Neural crest cell (in vitro differentiated cells): ENCODE data around the gene IMMT. TPM values are rescaled to one million over a fixed set of nuclear protein-coding genes. Genes with fewer than 3 reads are reported as not detected.

Experiments used
- DNase-seq: peaks from one replicate; pipeline ENCODE4 v3.0.0; 2021; ENCODE audit warnings: low read depth, mixed read lengths, low spot score
- H3K27ac Mint-ChIP-seq: one replicate; pipeline ENCODE4 v1.8.0; 2021; ENCODE audit warnings: mild to moderate bottlenecking, mixed read lengths; ENCODE audit not compliant: unreplicated experiment
- H3K27me3 Mint-ChIP-seq: 2 replicates; pipeline ENCODE4 v1.8.0; 2021; ENCODE audit warnings: low read depth, mild to moderate bottlenecking, mixed read lengths
- H3K36me3 Mint-ChIP-seq: 2 replicates; pipeline ENCODE4 v1.8.0; 2021; ENCODE audit warnings: low read depth, mild to moderate bottlenecking, mixed read lengths
- H3K4me1 Mint-ChIP-seq: 2 replicates; pipeline ENCODE4 v1.8.0; 2021; ENCODE audit warnings: mixed read lengths
- H3K4me3 Mint-ChIP-seq: one replicate; pipeline ENCODE4 v1.8.0; 2021; ENCODE audit warnings: mild to moderate bottlenecking, mixed read lengths
- H3K9me3 Mint-ChIP-seq: 2 replicates; pipeline ENCODE4 v1.8.0; 2021; ENCODE audit warnings: mixed read lengths
- total RNA-seq: library from RNA; stranded (reverse); gene quantifications from 2 replicates; pipeline ENCODE4 v1.2.1, GENCODE V29; 2021
- TF ChIP-seq, protein P1 (sequence below): fragments of 200-600 bp; sonication (generic); conservative IDR thresholded peaks from 2 replicates; pipeline ENCODE4 v1.5.0; 2021; ENCODE audit warnings: antibody characterized with exemption, mild to moderate bottlenecking

IMMT gene
- total RNA-seq, 1 donor from 2014 or later, result 120 TPM

DNA sequence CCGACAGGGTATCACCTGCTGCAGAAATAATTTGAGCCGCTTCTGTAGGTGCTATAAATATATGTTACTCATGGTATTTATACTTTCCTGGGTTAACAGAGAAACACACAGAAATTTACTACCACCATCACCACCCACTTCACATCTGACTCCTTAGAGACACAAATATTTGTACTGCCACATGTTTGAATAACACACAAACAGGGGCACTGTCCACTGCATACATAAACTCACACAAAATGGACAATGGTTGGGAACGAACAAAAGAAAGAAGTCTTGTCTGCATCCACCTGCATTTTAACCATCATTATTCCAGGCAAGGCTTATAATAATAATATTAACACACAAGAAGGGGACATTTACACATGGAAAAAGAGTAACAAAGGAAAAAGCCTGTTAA, 24.0 kb downstream of the IMMT start:
- H3K36me3 Mint-ChIP-seq, result peaks cover 17% of the 10 kb centered on the region
- TF ChIP-seq, protein P1, sequence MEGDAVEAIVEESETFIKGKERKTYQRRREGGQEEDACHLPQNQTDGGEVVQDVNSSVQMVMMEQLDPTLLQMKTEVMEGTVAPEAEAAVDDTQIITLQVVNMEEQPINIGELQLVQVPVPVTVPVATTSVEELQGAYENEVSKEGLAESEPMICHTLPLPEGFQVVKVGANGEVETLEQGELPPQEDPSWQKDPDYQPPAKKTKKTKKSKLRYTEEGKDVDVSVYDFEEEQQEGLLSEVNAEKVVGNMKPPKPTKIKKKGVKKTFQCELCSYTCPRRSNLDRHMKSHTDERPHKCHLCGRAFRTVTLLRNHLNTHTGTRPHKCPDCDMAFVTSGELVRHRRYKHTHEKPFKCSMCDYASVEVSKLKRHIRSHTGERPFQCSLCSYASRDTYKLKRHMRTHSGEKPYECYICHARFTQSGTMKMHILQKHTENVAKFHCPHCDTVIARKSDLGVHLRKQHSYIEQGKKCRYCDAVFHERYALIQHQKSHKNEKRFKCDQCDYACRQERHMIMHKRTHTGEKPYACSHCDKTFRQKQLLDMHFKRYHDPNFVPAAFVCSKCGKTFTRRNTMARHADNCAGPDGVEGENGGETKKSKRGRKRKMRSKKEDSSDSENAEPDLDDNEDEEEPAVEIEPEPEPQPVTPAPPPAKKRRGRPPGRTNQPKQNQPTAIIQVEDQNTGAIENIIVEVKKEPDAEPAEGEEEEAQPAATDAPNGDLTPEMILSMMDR, result no peak

DNA sequence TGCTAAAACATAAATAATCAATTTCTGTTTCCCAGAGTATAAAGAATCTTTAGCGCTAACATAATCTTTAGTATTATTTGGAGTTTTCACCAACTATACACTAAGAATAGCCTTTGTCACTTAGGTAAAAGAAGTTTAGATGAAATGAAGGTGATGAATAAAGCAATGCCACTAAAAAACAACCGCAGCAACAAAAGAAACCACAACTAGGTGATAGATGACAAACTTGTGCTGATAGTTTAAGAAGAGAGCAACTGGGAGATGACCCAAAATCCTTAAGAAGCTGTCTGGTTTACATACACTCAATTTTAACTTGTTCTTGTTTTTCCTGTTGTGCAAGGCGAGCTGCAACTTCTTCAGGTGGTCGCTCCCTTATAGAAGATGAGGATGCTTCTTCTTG, 24.8 kb downstream of the IMMT start:
- H3K9me3 Mint-ChIP-seq, result no peaks in the 10 kb centered on the region
- no peak overlapping the region for H3K4me3 Mint-ChIP-seq
- no peaks in the 10 kb centered on the region for H3K27me3 Mint-ChIP-seq
- H3K4me1 Mint-ChIP-seq, result no peaks in the 10 kb centered on the region
- TF ChIP-seq, protein P1, result no peak
- H3K36me3 Mint-ChIP-seq, result peaks cover 17% of the 10 kb centered on the region
- H3K27ac Mint-ChIP-seq, result no peak overlapping the region
- DNase-seq, result no peak

More for the DNA sequence above, 24.0 kb downstream of the IMMT start:
- Mint-ChIP-seq H3K9me3 (no peaks in the 10 kb centered on the region), H3K27ac (no peak overlapping the region), H3K4me3 (no peak overlapping the region), H3K27me3 (no peaks in the 10 kb centered on the region), H3K4me1 (no peaks in the 10 kb centered on the region)
- no peak for DNase-seq

DNA sequence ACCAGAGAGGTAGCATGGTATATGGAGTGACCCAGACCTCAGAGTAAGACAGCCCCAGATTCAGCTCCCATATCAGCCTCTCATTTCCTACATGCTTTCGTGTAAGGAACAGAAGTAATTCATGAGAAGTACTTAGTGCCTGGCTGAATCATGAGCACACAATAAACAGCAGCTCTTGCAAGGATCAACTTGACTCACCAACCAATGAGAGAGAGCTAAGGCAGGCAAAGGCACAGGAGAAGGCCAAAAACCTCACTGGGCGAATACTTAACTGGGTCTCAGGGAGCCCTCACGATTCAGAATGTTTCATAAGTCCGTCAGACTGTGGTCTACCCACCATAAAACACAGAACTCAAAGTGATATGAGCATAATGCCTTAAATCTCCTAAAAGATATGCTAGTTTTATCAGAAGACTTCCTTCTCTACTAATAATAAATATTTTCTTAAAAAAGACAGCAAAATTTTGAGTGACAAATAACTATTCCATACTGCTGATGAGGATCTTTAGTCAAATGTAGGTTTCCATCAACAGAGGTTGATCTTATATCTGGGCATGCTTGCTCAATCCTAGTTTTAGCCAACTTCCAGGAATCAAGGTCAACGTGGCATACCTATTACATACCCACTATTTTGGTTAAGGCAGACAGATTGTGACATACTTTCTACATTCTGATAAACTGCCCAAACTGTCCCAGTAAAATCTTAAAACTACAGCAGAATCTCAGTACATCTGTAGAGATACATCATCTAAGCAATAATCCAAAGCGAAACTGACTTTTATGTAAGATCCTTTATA, 34.9 kb downstream of the IMMT start:
- no peak for DNase-seq
- no peaks in the 10 kb centered on the region for H3K27me3 Mint-ChIP-seq
- H3K4me1 Mint-ChIP-seq, result no peaks in the 10 kb centered on the region
- no peak overlapping the region for H3K27ac Mint-ChIP-seq
- H3K9me3 Mint-ChIP-seq, result no peaks in the 10 kb centered on the region
- H3K36me3 Mint-ChIP-seq, result peaks cover 4% of the 10 kb centered on the region
- TF ChIP-seq, protein P1, result no peak
- no peak overlapping the region for H3K4me3 Mint-ChIP-seq

DNA sequence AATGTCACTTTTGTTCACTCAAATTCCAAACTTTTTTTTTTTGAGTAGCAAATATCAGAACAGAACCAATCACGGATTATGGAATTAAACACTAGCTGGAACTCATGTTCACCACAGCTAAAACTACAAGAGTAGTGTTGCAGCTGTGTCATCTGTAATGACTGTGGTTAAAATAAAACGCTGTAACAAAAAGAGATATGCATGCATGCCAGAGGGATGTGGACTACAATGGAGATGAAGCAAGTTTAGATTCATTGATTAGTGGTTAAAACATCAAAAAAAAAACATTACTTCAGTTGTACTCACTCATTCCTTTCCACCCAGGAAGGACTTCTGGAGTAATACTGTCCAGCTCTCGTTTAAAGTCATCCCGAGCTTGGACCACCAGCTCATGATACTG, 37.0 kb downstream of the IMMT start:
- DNase-seq, result no peak
- Mint-ChIP-seq H3K36me3 (peaks cover 6% of the 10 kb centered on the region), H3K4me3 (no peak overlapping the region), H3K4me1 (no peaks in the 10 kb centered on the region), H3K27ac (no peak overlapping the region), H3K9me3 (no peaks in the 10 kb centered on the region), H3K27me3 (no peaks in the 10 kb centered on the region)
- TF ChIP-seq, protein P1, result no peak

DNA sequence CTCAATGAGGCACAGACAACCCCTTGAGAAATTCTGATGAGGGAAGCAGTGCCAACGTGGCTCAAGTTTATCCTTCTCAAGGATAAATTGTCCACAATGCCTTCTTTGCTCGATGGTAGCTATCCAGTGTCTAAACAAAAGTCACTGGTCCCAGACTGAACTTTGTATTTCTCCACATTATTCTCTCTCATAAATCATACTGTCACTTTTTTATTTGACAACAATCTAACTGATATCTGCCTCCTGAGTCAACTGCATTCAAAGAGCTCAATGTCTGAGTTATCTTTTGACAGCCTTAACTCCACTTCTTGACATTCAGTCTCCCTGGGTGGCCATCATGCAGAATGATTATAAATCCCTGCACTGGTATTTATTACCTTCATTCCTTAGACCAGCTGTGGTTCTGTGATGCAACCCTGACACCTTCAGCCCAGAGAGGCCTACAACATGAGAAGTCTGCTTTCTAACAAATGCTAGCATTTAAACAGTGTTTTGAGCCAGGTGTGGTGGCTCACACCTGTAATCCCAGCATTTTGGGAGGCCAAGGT, 38.2 kb downstream of the IMMT start:
- Mint-ChIP-seq H3K27ac (no peak overlapping the region), H3K4me1 (no peaks in the 10 kb centered on the region), H3K4me3 (no peak overlapping the region), H3K27me3 (no peaks in the 10 kb centered on the region), H3K36me3 (peaks cover 7% of the 10 kb centered on the region), H3K9me3 (no peaks in the 10 kb centered on the region)
- TF ChIP-seq, protein P1, result no peak
- DNase-seq, result no peak
